ENCODE data around the gene CDH6. TPM values are rescaled to one million over a fixed set of nuclear protein-coding genes. Genes with fewer than 3 reads are reported as not detected.

The CDH6 gene
- polyA plus RNA-seq, 4 donors: 50.5 to 66.2 (median 62.9) TPM

DNA sequence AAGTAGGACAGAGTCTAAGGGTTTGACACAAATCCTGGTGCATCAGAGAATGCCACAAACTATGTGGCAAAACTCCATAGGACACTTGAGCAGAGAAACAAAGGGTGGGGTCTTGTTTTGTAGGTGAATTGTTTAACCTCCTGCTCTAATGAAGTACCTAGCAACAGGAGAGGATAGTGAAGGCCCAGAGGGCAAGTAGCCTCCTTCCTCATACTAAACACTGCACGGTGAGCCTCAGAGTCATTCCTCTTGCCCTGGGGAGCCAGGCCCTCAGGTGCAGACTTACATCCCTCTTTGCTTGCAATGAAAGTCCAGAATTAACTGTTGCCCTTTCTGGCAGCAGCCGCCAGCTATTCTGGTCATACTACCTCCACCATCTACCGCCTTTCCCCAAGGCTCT is 172.3 kb downstream of the CDH6 start:
- no peak for DNase-seq (ENCODE audit: low read depth in 4 of 4, low spot score in 3 of 4)

DNA sequence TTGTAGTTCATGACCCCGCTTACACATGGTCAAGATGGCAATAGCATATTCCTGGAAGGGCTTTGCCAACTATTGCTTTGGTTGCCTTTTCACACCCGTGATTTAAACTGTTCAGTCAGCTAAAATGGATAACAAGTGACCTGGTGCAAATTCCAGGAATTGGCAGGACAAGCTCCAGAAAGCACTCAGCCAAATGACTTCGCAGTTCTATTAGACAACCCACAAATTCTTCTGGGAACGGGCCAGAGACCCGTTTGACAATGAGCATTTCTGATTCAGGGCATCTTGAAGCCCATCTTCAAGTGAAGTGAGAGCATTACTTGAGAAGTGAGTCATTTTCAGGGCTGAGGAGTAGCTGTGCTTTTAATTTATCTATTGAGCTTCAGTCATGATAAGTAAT is 173.5 kb downstream of the CDH6 start:
- DNase-seq (ENCODE audit: low read depth in 4 of 4, low spot score in 3 of 4): no peak

DNA sequence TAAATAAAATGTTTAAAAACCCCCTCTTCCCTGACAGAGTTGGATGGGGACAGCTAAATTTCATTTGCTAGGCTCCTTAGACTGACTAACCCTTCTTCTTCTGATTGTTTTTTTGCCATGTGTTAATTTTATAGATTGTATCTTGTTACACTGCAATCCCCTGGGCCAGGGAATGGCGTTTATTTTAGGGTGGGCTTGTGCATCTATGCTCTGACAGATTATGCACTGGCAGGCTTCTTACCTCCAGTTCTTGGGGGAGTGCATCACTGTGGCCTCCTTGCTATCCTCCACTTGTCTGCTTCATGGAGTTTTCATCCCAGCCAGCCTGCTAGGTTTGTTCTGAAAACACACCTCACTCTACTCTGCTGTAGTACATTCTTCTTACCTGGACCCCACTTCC is 178.6 kb downstream of the CDH6 start:
- no peak for DNase-seq (ENCODE audit: low read depth in 4 of 4, low spot score in 3 of 4)

DNA sequence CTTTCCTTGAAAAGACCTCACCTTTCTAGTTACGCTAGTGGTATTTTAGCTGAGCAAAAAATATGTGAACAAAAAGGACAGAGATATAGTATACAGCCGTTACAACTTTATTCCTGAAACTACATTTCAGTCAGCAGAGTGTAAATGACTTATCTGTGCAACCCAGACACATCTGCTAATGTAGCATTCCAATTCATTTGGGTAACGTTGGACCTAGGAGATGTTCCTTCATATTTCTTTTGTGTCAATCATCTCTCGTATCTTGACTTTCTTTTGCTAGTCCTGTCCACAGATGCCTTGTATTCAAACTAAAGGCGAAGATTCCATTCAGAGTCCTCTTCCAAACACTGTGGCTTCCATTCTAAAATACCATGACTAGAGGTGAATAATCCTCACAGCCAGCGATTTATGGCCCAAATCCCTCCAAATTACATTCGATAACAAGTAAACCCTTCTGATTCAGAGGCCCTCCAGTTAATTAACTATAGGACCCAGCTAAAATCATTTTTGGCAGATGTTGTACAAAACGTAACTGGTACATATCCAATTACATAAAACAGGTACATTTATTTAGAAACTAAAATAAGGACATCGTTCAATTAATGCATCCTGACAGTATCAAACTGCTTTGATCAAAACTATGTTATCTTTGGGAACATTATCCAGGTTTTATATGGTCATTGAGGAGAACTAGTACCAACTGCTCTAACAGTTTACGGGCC is 182.7 kb downstream of the CDH6 start:
- no peak for DNase-seq (ENCODE audit: low read depth in 4 of 4, low spot score in 3 of 4)

DNA sequence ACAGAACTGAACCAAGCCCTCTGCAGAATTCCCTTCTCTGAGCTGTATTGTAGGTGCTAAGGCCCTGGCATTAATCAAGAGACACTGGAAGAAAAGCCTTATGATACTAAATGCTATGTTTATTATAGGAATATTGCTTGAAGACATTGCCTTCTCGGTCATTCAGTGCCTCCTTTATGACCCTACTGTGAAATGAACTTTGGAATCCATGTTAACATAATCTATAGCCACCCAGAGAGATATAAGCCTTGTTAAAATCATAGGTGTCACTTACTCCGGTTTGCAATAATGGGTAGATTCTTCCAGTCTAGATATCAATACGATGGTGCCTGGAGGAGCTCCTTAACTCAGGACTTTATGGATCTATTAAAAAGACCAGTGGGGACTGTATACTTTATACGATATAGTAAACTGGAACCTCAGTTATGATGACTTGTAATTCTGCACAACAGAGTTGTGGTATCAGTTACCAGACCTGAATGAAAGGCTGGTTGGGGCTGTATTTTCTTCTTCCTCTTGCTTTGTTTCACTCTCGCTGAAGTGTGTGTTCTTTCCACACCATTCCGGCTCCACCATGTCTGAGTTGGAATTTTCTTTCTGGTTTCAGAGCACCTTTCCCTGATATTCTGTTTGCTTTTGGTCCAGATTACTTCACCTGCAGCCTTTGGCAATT is 183.9 kb downstream of the CDH6 start:
- no peak for DNase-seq (ENCODE audit: low read depth in 4 of 4, low spot score in 3 of 4)

DNA sequence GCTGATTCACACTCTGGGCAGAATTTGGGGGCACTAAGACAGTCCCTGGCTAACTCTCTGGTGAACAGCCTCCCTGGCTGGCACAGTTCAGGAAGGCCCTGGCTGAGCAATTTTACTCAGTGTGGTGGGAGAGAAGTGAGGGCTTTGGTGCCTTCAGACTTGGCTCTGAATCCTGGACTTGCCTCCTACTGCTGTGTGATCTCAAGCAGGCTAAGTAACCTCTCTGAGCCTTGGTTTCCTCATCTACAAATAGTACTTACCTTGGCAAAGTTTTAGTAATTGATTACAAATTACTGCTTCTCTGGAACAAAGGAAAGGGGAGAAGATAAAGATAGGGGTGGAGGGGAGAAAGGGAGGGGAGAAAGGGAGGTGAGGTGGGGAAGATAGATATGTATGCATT is 184.7 kb downstream of the CDH6 start:
- DNase-seq (ENCODE audit: low read depth in 4 of 4, low spot score in 3 of 4): no peak
